ENCODE measurements around the gene ALG1L2.
A peak's percentile ranks its signal among the peaks of the same experiment; 100 is the strongest.
"Not testable (repeated sequence)": the region's sequence is repeated elsewhere in the genome, so short reads cannot be mapped to it uniquely, and the experiment has no call there.

The ALG1L2 gene

DNA sequence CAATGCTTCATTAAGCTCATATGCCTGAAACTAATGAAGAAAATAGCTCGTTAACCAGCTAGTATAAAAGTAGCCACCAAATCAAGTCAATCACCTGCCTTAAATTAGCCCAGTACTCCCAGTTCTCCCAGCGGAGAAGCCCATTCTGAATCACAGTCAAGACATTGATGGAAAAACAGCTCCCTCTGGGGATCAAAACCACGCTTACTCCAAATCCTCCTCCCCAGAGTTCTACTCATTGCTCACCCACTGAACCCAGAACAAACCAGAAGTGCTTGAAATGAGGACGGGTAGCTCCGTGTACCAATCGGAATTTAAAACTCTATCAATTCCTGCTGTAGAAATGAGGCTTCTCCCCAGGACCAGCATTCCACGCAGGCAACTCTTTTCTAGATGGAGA lies 54.7 kb downstream of the ALG1L2 start:
- DNase-seq: not testable (repeated sequence)

DNA sequence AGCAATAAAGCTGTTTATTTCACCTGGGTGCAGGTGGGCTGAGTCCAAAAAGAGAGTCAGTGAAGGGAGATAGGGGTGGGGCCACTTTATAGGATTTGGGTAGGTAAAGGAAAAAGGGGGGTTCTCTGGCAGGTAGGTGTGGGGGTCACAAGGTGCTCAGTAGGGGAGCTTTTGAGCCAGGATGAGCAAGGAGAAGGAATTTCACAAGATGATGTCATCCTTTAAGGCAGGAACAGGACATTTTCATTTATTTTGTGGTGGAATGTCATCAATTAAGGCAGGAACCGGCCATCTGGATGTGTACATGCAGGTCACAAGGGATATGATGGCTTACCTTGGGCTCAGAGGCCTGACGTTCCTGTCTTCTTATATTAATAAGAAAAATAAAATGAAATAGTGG lies 56.1 kb downstream of the ALG1L2 start:
- DNase-seq: not testable (repeated sequence)

DNA sequence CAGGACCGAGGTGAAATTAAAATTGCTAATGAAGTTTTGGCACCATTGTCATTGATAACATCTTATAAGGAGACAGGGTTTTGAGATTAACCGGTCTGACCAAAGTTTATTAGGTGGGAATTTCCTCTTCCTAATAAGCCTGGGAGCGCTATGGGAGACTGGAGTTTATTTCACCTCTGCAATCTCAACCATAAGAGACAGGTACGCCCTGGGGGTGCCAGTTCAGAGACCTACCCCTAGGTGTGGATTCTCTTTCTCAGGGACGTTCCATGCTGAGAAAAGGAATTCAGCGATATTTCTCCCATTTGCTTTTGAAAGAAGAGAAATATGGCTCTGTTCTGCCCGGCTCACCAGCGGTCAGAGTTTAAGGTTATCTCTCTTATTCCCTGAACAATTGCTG lies 57.4 kb downstream of the ALG1L2 start:
- not testable (repeated sequence) for DNase-seq

DNA sequence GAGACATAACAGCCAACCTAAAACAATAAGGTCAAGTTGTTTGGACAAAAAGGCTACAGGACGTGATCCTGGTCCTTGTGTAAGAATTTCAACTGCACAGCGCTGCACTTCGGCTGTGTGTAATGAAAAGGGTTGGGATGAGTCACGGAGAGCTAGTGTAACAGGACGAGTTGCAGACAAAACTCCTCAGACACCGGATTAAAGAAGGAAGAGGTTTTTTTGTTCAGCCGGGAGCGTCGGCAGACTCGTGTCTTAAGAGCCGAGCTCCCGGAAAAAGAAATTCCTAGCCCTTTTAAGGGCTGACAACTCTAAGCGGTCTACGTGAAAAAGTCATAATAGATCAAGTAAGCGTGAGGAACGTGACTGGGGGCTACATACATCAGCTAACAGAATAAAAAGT lies 59.1 kb downstream of the ALG1L2 start:
- DNase-seq: peak; percentile 33

DNA sequence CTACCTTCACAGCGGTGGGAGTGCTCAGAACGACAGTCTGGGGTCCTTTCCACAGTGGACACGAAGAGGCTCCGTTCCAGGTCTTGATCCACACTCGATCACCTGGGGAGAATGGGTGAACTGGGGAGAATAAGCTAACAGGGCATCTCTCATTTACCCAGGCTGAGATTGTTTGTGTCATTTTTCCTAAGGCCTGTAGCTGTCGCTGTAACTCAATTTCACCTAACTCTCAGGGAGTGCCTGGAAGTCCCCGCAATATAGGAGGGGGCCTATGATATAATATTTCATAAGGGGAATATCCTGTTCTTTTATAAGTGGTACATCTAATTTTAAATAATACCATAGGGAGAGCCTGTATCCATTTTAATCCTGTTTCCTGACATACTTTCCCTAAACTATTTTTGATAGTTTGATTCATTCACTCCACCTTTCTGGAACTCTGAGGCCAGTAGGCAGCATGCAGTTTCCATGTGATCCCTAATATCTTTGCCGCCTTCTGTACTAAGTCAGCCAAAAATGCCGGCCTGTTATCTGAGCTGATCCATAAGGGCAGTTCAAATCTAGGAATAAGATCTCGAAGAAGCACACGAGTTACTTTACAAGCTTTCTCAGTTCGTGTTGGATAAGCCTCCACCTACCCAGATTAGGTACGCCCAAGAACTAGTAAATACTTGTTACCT lies 62.2 kb downstream of the ALG1L2 start:
- not testable (repeated sequence) for DNase-seq

DNA sequence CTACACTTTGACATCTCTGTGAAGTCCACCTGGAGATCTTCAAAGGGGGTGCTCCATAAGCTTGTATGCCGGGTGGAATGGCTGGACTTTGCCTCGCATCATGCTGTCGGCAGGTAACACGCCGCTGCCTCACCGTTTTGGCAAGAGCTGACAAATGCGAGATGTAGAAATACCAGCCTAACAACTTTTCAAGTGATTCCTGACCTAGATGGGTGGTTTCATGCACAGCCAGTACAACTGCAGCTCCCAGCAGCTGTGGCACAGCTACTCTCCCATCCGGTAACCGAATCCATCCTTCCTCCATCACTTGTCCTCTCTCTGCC lies 62.7 kb downstream of the ALG1L2 start:
- not testable (repeated sequence) for DNase-seq

DNA sequence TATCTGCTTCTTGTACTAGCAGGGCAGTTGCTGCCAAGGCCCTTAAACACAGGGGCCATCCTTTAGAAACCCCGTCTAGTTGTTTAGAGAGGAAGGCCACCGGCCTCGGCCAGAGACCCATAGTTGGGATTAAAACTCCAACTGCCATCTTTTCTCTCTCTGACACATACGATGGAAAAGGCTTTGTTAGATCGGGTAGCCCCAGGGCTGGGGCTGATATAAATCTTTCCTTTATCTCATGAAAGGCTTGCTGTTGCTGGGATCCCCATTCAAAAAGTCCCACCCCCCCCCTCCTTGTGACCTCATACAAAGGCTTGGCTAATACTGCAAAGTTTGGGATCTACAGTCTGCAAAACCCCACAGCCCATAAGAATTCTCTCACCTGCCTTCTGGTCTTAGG lies 63.8 kb downstream of the ALG1L2 start:
- DNase-seq: not testable (repeated sequence)

DNA sequence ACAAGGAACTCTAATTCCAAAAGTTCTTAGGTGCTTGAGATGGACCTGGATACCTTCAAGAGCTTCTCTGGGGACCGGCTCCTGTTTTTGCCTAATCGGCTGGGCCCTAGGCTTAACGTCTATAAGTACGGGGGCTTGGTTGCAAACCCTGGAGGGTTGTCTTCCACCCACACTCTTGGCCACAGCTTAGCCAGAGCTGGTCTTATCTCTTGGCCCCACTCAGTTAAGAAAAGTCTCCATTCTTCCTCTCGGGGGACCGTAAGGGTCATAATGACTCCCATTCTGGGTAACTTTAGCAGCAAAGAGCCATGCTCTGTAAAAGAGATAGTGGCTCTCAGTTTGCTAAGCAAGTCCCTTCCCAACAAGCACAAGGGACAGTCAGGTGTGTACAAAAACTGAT lies 64.8 kb downstream of the ALG1L2 start:
- DNase-seq: not testable (repeated sequence)

All from fibroblast of skin of right quadriceps (primary cell).